Measurements from ENCODE around the gene C1orf52.

C1orf52 gene

DNA sequence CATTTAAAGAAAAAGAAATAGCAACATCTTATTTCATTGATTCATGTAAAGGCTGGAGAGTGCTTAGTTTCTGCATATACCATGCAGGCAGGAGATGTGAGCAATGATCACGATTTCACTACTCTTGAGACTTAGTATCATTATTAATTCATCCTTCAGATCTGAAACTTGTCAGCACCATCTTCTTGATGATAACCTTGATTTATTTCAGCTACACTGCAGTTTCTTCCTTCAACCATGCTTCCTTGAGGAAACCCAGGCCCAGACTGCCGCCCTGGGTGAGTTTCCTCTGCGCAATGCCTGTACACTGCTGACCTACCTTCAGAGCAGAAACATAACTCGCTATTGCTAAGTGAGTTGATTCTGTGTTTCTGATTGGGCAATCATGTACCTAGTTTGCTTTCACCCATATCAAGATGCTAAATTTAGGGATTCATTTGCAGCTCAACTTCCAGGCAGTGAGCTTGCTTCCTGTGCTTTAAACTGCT is 30.4 kb upstream of the C1orf52 start:
- no peak for DNase-seq
- no peak overlapping the region for H3K27ac Mint-ChIP-seq

DNA sequence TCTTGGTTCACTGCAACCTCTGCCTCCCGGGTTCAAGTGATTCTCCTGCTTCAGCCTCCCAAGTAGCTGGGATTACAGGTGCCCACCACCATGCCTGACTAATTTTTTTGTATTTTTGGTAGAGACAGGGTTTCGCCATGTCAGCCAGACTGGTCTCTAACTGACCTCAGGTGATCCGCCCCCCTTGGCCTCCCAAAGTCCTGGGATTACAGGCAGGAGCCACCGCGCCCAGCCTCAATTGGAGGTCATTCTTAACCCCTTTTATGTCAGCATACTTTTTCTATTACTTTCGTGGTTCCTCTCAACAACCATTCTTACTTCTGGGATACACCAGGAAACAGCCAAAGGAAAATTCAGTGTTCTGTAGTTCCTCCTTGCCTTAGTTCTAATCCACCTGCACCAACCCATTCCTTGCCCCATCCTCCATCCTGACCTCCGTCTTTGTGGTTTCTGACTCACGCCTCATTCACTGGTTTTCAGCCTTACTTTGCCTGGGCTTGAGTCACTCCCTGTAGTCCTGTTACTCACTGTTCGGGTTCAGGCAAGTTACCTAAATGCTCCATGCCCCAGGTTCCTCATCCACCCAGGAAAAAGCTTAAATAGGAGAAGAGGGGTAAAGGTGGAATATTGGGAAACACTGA is 29.9 kb upstream of the C1orf52 start:
- Mint-ChIP-seq H3K4me1 (ENCODE audit: low read depth in 2 of 2) (no peaks in the 10 kb centered on the region), H3K4me3 (no peak overlapping the region), H3K27ac (no peak overlapping the region), H3K36me3 (ENCODE audit: insufficient read depth) (no peaks in the 10 kb centered on the region), H3K27me3 (peaks cover 11 to 37% of the 10 kb centered on the region in 2 donors), H3K9me3 (no peaks in the 10 kb centered on the region)
- DNase-seq (no peak), ATAC-seq (replicated peaks) (no peak)

More for the DNA sequence above, 30.4 kb upstream of the C1orf52 start:
- ATAC-seq (replicated peaks), result no peak
- Mint-ChIP-seq H3K36me3 (ENCODE audit: insufficient read depth) (no peaks in the 10 kb centered on the region), H3K4me1 (ENCODE audit: low read depth in 2 of 2) (no peaks in the 10 kb centered on the region), H3K9me3 (no peaks in the 10 kb centered on the region), H3K4me3 (no peak overlapping the region), H3K27me3 (peaks cover 11 to 43% of the 10 kb centered on the region in 2 donors)

DNA sequence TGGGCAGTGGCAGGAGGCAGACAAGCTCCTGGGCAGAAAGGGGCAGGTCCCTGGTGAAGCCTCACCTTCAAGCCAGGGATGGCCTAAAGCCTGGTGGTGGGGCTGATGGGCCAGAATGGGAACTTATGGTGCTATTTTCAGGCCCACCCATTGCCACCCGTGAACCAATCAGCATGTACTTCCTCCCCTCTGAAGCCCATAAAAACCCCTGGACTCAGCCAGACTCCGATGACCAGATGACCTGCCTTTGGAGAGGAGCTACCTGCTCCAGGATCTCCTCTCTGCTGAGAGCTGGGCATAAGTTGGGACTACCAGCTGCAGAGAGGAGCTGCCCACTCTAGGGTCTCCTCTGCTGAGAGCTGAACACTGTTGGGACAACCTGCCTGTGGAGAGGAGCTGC is 24.7 kb upstream of the C1orf52 start:
- ATAC-seq (replicated peaks), result no peak
- no peak overlapping the region for H3K4me3 Mint-ChIP-seq
- DNase-seq, result no peak
- H3K27ac Mint-ChIP-seq, result no peak overlapping the region
- H3K9me3 Mint-ChIP-seq, result no peaks in the 10 kb centered on the region
- H3K36me3 Mint-ChIP-seq (ENCODE audit: insufficient read depth), result no peaks in the 10 kb centered on the region
- H3K27me3 Mint-ChIP-seq, result peaks cover 0 to 15% of the 10 kb centered on the region in 2 donors
- no peaks in the 10 kb centered on the region for H3K4me1 Mint-ChIP-seq (ENCODE audit: low read depth in 2 of 2)

DNA sequence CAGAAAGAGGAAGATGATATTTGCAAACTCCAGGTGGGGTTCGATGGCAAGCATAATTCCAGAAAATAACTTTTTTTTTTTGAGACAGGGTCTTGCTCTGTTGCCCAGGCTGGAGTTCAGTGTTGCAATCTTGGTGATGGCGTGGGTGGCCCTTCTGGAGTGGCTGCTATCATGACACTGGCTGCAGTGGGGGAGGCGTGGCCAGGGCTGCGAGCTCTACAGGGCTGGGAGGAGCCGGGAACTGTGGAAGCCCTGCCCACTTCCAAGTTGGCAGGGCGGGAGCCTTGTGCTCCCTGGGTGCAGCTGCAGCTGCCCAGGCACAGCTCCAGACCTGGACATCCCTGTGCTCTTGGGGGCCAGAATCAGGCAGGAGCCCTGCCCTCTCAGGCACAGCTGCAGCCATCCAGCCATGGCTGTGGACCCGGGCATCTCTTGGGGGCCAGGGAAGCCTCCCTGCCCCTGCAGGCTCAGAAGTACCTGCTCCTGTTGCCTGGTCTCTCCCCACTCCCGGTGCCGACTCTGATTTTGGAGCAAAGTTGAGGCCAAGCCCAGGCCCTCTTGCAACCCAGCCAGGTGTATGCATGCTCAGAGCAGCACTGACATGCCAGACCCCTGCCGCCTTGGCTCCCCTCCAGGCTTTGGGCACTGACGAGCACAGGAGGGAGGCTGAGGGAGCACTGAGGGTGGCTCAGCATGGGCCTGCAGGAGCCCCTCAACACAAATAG is 24.2 kb upstream of the C1orf52 start:
- Mint-ChIP-seq H3K4me1 (ENCODE audit: low read depth in 2 of 2) (peaks cover 4 to 5% of the 10 kb centered on the region in 2 donors), H3K27ac (no peak overlapping the region), H3K9me3 (no peaks in the 10 kb centered on the region), H3K4me3 (no peak overlapping the region), H3K27me3 (peaks cover 0 to 15% of the 10 kb centered on the region in 2 donors), H3K36me3 (ENCODE audit: insufficient read depth) (no peaks in the 10 kb centered on the region)
- ATAC-seq (replicated peaks), result no peak
- no peak for DNase-seq

DNA sequence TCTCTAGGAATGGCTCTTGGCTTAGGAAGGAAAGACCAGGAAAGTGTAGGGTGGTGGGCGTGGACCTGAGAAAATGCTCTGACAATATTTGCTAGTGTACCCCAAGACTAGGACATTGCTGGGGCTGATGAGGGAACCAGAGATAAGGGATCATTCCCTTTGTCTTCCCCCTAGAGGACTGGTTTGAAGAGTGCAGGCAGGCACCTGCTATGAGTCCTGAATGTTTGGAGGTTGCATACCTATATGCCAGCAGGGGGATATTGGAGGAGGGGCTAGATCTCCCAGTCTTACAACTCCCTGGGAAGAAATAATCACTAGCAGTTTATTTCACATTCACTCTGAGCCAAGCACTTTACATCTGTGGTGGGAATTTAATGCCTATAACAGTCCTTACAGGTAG is 23.0 kb upstream of the C1orf52 start:
- no peak for ATAC-seq (replicated peaks)
- no peaks in the 10 kb centered on the region for H3K9me3 Mint-ChIP-seq
- H3K4me3 Mint-ChIP-seq, result no peak overlapping the region
- H3K4me1 Mint-ChIP-seq (ENCODE audit: low read depth in 2 of 2), result peaks cover 4 to 5% of the 10 kb centered on the region in 2 donors
- no peak overlapping the region for H3K27ac Mint-ChIP-seq
- peaks cover 0 to 15% of the 10 kb centered on the region in 2 donors for H3K27me3 Mint-ChIP-seq
- DNase-seq, result no peak
- H3K36me3 Mint-ChIP-seq (ENCODE audit: insufficient read depth), result peaks cover under 1% of the 10 kb centered on the region

DNA sequence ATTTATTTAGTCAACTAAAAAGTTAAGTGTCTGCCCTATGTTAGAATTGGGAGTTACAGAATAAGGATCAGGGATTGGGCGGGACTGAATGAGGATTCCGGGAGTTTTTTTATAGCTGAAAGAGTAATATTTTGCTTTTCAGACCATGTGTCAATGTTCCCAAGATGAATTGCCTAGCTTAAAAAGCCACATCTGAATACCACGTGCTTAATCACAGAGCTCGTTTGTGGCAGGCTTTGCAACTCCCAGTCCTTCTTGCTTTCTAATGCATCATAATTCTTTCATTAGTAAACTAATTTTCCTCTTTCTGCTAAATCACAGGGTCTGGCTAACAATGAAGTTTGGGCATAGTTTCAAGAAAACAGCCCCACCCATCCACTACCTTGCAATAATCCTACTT is 21.2 kb upstream of the C1orf52 start:
- H3K27ac Mint-ChIP-seq, result no peak overlapping the region
- H3K4me3 Mint-ChIP-seq, result no peak overlapping the region
- peaks cover 0 to 15% of the 10 kb centered on the region in 2 donors for H3K27me3 Mint-ChIP-seq
- no peaks in the 10 kb centered on the region for H3K9me3 Mint-ChIP-seq
- DNase-seq, result no peak
- peaks cover 8 to 11% of the 10 kb centered on the region in 2 donors for H3K4me1 Mint-ChIP-seq (ENCODE audit: low read depth in 2 of 2)
- peaks cover 10% of the 10 kb centered on the region for H3K36me3 Mint-ChIP-seq (ENCODE audit: insufficient read depth)
- ATAC-seq (replicated peaks), result no peak

DNA sequence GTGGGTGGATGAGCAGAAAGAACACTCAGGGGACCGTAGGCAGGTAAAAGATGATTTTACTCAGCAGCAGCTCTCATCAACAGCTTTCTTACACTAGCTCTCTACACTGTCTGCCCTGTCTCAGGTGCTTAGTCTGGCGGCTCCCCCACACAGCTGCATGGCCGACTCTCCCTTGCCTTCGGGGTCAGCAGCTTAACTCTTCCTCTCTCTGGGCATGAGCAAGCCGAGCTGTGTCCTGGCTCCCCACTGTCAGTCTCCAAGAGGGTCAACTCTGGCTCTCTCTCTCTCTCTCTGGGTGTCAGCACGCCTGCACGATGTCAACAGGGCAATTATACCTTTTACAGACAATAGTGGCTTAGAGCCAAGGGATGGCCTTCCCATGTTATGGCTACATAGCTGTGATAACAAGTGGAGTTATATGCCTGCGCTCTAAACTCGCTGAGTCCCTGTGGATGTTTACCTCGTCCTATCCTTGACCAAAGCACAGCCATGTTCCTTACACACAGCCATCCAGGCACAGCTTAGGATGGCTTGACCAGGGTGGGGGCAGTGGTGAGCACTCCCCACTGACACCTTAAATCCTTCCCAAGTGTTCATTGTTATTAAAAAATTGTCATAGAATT is 20.1 kb upstream of the C1orf52 start:
- no peak overlapping the region for H3K4me3 Mint-ChIP-seq
- no peak overlapping the region for H3K27ac Mint-ChIP-seq

DNA sequence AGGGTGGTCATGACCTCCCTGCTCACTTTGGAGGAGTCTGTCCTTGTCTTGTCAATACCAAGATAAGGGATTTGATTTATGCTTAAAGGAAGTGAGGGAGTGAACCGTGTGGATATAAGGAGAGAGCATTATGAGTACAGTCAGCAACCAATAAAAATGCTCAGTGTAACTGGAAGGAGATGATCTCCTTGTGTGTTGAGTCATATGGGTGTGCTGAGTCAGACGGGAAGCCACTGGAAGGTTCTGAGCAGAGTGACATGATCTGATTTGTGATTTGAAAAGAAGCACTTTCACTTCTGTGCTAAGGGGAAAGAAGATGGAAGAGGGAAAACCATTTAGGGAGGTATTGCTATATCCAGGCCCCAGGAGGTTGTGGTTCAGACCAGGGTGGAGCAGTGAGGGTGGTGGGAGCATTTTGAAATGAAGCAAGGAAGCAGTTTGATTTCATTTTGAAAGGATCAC is 19.4 kb upstream of the C1orf52 start:
- ATAC-seq (replicated peaks) (no peak), DNase-seq (no peak)
- Mint-ChIP-seq H3K27ac (peak overlapping the region in 1 of 2 donors; percentile 2), H3K36me3 (ENCODE audit: insufficient read depth) (peaks cover 10% of the 10 kb centered on the region), H3K4me3 (no peak overlapping the region), H3K9me3 (no peaks in the 10 kb centered on the region), H3K4me1 (ENCODE audit: low read depth in 2 of 2) (peaks cover 19 to 26% of the 10 kb centered on the region in 2 donors), H3K27me3 (peaks cover 0 to 15% of the 10 kb centered on the region in 2 donors)

More for the DNA sequence above, 20.1 kb upstream of the C1orf52 start:
- no peak for ATAC-seq (replicated peaks)
- peaks cover 0 to 15% of the 10 kb centered on the region in 2 donors for H3K27me3 Mint-ChIP-seq
- peaks cover 10% of the 10 kb centered on the region for H3K36me3 Mint-ChIP-seq (ENCODE audit: insufficient read depth)
- DNase-seq, result no peak
- H3K9me3 Mint-ChIP-seq, result no peaks in the 10 kb centered on the region
- peaks cover 14 to 19% of the 10 kb centered on the region in 2 donors for H3K4me1 Mint-ChIP-seq (ENCODE audit: low read depth in 2 of 2)

DNA sequence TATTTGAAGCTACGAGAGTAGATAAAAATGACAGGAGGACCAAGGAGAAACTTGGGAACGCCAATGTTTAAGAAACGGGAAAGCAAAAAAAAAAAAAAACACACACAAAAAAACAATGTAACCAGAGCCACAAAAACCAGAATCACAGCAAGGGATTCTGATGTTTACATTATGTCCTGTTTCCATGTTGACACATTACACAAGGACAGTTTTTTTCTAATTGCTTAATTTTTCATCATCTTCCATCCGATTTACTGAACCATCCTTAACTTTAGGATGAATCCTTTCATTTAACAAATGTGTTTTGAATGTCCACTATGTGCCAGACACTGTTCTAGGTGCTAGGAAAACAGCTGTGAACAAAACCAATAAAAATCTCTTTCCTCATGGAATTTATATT is 18.3 kb upstream of the C1orf52 start:
- H3K4me1 Mint-ChIP-seq (ENCODE audit: low read depth in 2 of 2), result peaks cover 30 to 37% of the 10 kb centered on the region in 2 donors

DNA sequence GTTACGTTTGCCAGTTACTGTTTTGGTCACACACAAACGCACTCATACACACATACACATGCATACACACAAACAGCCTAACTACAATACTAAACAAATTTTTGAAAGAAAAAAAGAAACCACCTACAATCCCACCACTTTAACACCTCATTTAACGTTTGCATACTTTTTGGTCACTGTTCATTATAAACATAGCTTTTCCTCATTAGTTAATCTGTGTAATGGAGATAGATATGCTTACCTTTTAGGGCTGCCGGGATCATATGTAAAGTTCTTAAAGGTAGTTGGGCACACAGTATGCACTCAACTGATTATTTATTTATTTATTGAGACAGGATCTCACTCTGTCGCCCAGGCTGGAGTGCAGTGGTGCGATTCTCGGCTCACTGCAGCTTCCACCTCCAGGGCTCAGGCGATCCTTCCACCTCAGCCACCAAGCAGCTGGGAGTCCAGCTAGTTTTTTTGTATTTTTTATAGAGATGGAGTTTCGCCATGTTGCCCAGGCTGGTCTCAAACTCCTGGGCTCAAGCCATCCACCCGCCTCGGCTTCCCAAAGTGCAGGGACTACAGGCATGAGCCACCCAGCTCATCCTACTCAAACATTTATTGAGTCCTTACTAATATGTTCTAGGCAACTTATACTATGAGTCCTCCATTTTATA is 17.6 kb upstream of the C1orf52 start:
- DNase-seq, result no peak
- Mint-ChIP-seq H3K27me3 (peaks cover 0 to 15% of the 10 kb centered on the region in 2 donors), H3K27ac (peak overlapping the region; percentile 92 to 94), H3K4me1 (ENCODE audit: low read depth in 2 of 2) (peaks cover 31 to 38% of the 10 kb centered on the region in 2 donors), H3K4me3 (peak overlapping the region; percentile 83), H3K9me3 (no peaks in the 10 kb centered on the region), H3K36me3 (ENCODE audit: insufficient read depth) (peaks cover 18% of the 10 kb centered on the region)
- ATAC-seq (replicated peaks), result no peak

More for the DNA sequence above, 18.3 kb upstream of the C1orf52 start:
- Mint-ChIP-seq H3K27ac (no peak overlapping the region), H3K4me3 (no peak overlapping the region), H3K9me3 (no peaks in the 10 kb centered on the region), H3K36me3 (ENCODE audit: insufficient read depth) (peaks cover 14% of the 10 kb centered on the region), H3K27me3 (peaks cover 0 to 15% of the 10 kb centered on the region in 2 donors)
- DNase-seq (no peak), ATAC-seq (replicated peaks) (no peak)

DNA sequence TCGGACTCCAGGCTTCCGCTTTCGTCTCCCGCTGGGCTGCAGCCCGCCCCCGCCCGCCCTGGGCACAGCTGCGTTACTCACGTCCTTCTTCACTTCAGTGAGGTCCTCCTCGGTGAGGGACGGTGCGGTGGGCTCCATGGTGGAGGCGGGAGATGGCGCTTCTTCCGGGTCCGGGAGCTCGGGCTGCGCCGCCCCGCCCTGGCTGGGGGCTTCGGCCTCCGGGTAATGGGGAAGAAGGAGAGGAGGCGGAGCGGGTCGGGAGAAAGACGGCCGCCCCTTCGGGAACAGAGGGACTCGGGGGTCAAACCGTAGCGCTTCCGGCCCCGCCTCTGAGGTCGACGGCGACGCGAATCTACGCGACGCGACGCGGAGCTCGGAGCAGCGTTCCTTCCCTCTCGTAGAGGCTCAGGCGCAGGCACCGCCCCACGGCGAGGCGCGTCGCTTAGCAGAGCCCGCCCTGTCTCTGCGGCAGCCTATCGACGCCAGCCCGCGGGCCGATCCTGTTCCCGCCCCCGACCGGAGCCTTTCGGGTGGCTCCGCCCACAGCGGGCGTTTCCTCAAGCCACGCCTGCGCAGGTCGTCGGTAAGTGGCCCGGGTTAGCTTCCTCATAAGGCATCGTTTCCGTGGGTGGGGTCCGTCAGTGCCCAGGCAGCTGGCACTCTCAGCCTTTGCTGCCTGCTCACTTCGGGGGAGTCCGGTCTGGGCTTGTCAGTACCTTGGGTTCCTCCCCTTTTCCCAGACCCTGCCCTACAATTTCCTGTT is 16.9 kb upstream of the C1orf52 start, which contains the start of gene BCL10:
TSS of gene BCL10 (minus strand) at position 418 of the 763 bp plus-strand sequence. CDS start at position 138, 280 bp downstream.
- Mint-ChIP-seq H3K36me3 (ENCODE audit: insufficient read depth) (peaks cover 19% of the 10 kb centered on the region), H3K27ac (peak within 1 kb of the TSS; percentile 92 to 94), H3K9me3 (no peaks in the 10 kb centered on the region), H3K27me3 (peaks cover 0 to 10% of the 10 kb centered on the region in 2 donors), H3K4me3 (peak within 1 kb of the TSS; percentile 83), H3K4me1 (ENCODE audit: low read depth in 2 of 2) (peaks cover 31 to 42% of the 10 kb centered on the region in 2 donors)
- ATAC-seq (replicated peaks) (peak; percentile 94), DNase-seq (peak; percentile 96 to 98 (median 98))

DNA sequence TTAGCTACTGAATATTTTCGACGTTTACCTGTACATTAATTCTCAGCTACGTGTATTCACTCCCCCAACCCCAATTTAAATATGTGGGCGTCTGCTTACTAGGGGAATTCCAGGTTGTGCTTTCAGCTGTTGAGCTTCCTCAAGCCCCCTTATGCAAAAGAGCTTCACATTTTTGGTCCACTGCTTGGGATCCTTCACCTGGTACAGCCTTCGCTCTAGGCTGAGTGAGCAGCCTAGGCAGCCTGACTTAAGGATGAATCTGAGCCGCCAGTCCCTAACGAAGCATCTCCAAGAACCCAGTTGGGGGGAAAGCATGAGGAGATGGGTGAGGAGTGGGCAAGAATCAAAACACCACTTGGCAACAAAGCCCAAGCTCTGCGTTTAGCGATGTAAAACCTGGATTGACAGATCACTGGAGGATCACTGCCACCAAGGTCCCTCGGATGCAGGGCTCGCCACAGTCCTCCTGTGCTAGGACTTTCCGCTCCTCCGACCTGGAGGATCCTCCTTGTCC is 16.3 kb upstream of the C1orf52 start:
- Mint-ChIP-seq H3K4me3 (peak overlapping the region; percentile 83), H3K9me3 (no peaks in the 10 kb centered on the region), H3K4me1 (ENCODE audit: low read depth in 2 of 2) (peaks cover 35 to 46% of the 10 kb centered on the region in 2 donors), H3K36me3 (ENCODE audit: insufficient read depth) (peaks cover 24% of the 10 kb centered on the region), H3K27ac (peak overlapping the region; percentile 92 to 94), H3K27me3 (peaks cover 0 to 3% of the 10 kb centered on the region in 2 donors)
- ATAC-seq (replicated peaks) (no peak), DNase-seq (peak in 1 of 3 experiments; percentile 15)

All from effector memory CD8-positive, alpha-beta T cell (primary cell).